H54 (cell line): ENCODE measurements around the gene DOCK4.

Experiments used
- DNase-seq: peaks from one replicate; pipeline ENCODE4 v3.0.0; 2011; ENCODE audit warnings: low spot score, mixed read lengths; ENCODE audit not compliant: insufficient read length
- FAIRE-seq: peaks from 3 replicates; lab custom pipeline; 2011; peaks lifted over from hg19 to GRCh38; lab: Jason Lieb, UNC
- POLR2A ChIP-seq: IDR thresholded peaks from 2 replicates; pipeline ENCODE4 v1.6.1; 2011; ENCODE audit warnings: low read depth, mild to moderate bottlenecking, low read length

Gene DOCK4

DNA sequence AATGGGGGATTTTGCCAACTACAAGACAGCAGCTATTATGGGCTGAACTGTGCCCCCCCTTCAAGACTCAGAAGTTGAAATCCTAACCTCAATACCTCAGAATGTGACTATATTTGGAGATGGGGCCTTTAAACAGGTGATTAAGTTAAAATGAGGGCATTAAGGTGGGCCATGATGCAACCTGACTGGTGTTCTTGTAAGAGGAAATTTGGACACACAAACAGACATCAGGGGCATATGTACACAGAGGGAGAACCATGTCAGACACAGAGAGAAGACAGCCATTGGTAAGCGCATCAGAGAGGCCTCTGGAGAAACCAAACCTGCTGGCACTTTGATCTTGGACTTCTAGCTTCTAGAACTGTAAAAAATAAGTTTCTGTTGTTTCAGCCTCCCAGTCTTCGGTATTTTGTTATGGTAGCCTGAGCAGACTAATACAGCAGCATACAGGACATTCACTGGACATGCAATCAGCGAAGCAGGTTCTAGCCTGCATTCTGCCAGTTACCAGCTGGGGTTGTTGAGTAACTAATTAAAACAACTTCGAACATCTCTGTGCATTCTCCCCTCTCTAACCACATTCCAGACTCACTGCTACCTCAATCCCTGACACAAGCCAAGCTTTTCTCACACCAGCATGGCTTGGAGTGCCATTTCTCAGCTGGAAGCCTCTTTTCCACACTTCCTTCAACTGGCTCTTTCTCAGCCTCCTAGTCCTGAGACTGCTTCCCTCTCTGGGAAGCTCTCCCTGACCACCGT, 141.4 kb downstream of the DOCK4 start:
- FAIRE-seq (no peak), DNase-seq (no peak)
- no peak for TF ChIP-seq POLR2A

DNA sequence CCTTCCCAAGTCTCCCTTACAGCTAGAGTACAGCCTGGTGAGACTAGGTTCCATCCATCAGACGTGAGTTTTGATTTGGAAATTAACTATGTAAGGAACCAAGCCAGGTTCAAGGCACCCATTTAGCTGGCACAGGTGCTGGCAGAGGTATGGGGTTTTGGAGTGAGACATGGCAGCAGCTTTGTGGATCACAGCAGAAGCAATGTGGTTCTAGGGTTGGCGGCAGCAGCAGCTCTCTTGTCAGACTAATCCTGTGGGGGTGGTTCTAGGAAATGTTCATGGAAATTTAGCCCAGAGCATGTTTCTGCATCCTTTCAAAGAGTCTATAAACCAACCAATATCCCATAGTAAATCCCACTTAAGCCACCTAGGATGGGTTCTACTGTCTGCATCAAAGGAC, 142.2 kb downstream of the DOCK4 start:
- DNase-seq (no peak), FAIRE-seq (no peak)
- TF ChIP-seq POLR2A, result no peak

DNA sequence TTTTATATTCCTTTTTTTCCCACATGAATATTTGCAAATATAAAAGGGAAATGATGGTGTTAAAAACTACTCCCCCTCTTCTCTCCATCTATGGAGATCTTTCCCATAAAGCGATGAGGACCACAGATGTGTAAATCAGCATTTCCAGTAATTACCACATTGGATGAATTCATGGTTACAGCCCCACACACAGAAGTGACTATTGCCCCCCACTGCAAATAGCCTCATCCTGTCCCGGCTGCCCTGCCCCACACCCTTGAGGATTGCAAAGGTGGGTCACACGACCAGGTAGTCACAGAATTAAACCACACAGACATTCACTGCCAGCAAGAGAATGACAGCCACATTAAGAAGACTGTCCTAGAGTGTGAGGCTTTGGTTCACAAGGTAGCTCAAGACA, 145.1 kb downstream of the DOCK4 start:
- DNase-seq (no peak), FAIRE-seq (no peak)
- TF ChIP-seq POLR2A, result no peak

DNA sequence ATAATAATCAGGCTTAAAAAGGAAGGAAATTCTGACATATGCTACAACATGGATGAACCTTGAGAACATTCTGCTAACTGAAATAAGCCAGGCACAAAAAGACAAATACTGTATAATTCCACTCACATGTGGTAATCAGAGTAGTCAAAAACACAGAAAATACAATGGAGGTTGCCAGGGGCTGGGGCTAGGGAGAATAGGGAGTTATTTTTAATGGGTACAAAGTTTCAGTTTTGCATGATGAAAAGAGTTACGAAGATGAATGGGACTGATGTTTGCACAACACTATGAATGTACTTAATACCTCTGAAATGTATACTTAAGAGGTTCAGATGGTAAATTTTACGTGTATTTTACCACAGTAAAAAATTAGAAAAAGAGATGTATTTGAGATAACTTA, 145.6 kb downstream of the DOCK4 start:
- TF ChIP-seq POLR2A, result no peak
- DNase-seq (no peak), FAIRE-seq (no peak)

DNA sequence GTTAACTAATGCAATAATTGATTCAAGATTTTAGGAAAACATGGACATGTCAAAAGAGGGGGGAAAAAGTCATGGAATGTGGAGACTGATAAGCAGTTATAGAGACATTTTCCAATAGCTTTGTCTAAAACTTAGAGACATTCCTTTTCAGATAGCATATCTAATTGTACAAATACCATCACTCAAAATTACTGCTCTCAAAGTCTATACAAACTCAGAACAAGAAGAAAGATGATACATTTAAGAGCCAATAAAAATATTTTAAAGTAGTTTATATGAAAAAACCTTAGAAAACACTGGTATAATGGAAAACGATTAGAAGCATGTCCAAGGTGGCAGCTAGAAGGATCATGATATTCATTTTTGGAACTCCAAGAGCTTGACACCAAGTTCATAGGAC, 146.5 kb downstream of the DOCK4 start:
- FAIRE-seq (no peak), DNase-seq (no peak)
- no peak for TF ChIP-seq POLR2A

DNA sequence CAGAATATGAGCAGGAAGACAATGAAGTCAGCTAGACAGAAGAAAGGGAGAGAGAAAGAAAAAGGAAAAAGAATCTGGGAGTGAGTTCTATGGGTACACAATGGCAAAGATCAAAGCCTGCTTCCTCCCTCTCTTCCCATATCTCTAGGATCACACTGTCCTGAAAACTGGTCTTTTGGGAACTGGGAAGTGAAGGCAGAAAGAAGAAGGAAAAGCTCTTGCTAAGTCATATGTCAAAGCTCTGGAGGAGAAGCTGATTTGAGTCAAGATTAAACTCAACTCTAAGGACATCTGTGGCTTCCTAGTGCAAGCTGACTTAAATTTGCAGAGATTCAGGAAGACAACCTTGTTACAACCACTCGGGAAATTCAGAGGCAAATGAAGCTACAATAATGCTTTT, 147.5 kb downstream of the DOCK4 start:
- TF ChIP-seq POLR2A, result no peak
- FAIRE-seq (no peak), DNase-seq (no peak)

DNA sequence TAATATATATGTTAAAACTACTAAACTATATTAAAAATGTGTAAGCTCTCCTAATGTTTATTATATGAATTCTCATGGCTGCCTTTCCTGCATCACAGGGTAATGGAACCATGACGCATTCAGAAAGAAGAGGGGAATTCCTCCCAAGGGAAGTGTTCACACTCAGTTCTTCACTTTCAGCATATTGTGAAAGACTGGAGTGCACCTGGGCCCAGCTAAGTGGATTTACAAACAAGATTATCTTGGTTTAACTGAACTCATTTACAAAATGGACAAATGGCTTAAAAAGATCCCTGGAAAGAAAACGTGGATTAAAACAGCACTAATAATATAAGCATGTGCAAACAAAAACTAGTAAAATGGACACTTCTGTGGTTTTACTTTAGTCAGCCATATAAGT, 149.8 kb downstream of the DOCK4 start:
- FAIRE-seq (no peak), DNase-seq (no peak)
- no peak for TF ChIP-seq POLR2A

DNA sequence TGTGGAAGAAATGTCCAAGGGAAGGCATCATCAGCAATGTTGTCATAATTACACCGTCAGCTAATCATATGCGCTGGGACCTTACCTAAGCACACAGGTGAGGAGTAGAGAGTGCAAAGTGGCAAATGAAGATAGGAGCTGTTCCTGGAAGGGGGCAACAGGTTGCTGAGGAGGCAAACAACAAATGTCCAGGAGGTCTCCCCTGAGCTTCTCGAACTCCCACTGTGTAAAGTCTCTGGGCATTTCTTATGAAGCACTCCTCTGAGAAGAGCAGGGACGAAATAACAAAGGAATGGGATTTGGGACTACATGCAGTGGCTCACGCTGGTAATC, 152.5 kb downstream of the DOCK4 start:
- TF ChIP-seq POLR2A, result no peak
- FAIRE-seq (no peak), DNase-seq (no peak)

DNA sequence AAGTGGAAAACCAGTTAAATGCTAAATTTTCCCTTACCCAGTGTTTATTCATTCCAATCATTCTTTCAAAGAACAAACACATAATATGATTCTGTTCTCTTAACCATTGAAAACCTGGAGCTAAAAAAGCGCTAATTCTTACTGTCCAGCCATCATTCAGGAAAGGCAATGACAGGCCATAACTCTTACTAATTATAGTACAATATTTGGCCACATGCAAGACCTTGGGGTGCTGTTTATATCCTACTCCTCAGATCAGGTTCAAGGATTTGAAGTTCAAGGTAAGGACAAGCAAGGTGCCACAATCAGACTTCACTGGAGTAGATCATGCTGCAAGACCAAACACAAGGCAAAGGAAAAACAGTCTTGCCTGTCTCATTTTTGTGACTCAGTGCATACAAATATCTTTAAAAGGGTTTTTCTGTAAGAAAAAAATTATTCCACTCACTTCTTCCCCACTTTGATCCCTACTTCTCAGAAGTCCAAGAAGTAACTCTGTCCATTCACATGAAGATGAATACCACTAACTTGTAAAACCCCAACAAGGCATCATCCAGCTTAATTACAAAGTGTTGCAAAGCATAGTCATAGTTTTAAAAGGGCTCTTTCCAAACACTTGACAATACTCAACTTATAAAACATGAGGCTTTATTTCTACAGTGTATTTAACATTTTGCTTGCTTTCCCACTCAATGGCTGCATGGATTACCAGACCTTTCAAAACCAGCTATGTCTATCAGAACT, 153.0 kb downstream of the DOCK4 start:
- no peak for TF ChIP-seq POLR2A
- FAIRE-seq, result no peak
- no peak for DNase-seq

DNA sequence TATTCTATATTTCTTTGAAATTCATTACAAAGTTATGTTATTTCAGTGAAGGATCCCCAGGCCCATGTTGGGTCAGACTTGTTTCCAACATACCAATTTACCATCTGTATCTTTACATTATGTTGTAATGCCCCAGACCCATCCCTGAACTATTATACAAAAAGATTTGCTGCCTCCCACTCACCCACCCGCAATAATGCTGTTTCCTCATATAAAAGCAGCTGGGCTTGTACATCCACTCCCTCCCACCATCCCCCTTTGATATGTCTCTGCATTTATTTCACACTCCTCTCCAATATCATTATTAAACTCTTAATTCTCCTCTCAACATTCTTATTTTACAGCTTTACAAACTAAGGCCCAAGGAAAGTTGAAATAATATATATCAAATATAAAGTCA, 153.7 kb downstream of the DOCK4 start:
- no peak for DNase-seq
- FAIRE-seq, result no peak
- TF ChIP-seq POLR2A, result no peak

DNA sequence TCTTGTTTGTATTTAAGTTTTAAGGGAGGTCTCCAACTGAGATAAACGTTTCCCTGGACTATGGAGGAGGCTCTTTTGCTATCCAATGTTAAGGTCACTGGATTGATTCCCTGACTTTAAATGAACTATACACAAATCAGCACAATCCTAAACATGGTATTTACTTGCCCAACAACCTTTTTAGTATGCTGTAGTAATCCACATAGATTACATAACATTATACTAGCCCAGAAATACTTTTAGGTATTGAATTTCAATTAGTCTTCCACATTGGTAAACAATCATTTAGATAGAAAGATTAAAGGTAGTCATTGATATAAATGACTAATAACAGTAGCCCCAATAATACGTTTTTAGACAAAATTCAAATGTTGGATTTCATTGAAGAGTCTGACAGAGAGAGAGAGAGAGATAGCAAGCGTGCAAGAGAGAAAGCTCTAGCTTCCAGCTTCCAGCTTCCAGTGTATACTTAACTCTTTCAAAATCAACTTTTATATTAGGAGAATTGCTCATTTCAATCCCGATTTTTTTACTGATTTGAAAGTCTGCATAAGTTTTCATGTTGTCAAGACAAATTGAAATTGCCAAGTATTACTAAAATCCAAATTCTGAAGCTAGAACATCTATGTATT, 155.8 kb downstream of the DOCK4 start:
- TF ChIP-seq POLR2A, result no peak
- no peak for FAIRE-seq
- DNase-seq, result no peak

DNA sequence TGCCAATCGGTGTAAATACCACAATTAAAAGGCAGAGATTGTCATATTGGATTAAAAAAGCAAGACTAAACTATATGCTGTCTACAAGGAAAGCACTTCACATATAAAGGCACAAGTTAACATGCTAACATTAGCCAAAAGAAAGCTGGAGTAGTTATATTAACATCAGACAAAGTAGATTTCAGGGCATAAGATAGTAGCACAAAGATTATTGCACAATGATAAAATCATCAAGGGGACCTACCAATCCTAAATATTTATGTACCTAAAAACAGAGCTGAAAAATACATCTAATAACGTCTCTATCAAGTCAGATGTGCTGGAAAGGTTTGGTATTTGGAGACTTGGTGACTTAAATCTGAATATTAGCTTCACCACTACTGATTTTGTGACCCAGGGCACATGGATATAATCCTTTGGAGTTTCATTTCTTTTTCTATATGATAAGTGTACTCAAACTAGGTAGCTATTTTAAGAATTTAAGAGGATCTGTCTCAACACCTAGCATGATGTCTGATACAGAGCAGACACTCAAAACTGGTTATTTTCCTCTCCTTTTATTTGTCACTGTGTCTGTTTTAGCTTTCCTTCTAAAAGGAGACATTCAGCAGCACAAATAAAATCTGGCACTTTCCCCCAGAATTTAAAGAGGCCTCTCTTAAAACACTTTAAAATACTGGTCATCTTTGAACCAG, 156.5 kb downstream of the DOCK4 start:
- no peak for TF ChIP-seq POLR2A
- DNase-seq (no peak), FAIRE-seq (no peak)

DNA sequence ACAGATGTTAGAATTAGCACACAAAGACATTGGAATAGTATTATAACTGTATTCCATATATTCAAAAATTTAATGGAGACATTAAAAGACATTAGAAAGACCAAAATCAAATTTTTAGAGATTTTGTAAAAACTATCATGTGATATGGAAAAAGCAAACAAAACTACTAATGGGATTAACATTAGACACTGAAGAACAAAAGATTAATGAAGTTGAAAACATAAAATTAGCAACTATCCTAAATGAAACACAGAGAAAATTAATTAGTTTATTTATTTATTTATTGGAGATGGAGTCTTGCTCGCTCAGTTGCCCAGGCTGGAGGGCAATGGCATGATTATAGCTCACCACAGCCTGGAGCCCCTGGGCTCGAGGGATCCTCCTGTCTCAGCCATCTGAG, 158.8 kb downstream of the DOCK4 start:
- FAIRE-seq (no peak), DNase-seq (no peak)
- no peak for TF ChIP-seq POLR2A

DNA sequence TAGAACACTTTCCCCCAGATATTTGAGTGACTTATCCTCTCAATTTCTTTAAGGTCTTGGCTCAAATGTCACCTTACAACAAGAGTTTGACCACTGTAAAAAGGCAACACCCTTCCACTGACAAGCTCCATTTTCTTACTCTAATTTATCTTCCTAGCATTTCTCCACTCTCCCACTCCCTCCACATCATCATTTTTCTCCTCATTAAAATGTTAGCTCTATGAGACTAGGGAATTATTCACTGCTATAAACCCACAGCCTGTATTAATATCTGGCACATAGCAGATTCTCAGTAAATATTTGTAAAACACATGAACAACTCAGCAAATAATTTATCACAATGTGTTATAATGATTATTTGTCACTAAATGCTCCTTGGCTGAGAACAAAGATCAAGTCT, 161.0 kb downstream of the DOCK4 start:
- no peak for DNase-seq
- no peak for FAIRE-seq
- no peak for TF ChIP-seq POLR2A
